Fibroblast of villous mesenchyme (primary cell): ENCODE measurements around the gene PIK3R5. TPM values are rescaled to one million over a fixed set of nuclear protein-coding genes. Genes with fewer than 3 reads are reported as not detected.

Experiments used
- DNase-seq: peaks from one replicate; pipeline ENCODE4 v3.0.0-alpha.2; 2010; ENCODE audit warnings: low read depth
- H3K4me3 ChIP-seq: 2 replicates; pipeline ENCODE4 v1.5.1; 2011; ENCODE audit warnings: low read depth, mild to moderate bottlenecking, low read length
- total RNA-seq: library from RNA; depleted of rRNA; stranded (reverse); fragments of >200 nt; gene quantifications from 2 replicates; pipeline ENCODE4 v1.2.3, GENCODE V29; 2012
- TF ChIP-seq, protein P1 (sequence below): IDR thresholded peaks from 2 replicates; pipeline ENCODE4 v1.5.1; 2012; ENCODE audit warnings: low read depth, mild to moderate bottlenecking, low read length; ENCODE audit not compliant: insufficient read depth

The PIK3R5 gene
- total RNA-seq, 1 donor: not detected

DNA sequence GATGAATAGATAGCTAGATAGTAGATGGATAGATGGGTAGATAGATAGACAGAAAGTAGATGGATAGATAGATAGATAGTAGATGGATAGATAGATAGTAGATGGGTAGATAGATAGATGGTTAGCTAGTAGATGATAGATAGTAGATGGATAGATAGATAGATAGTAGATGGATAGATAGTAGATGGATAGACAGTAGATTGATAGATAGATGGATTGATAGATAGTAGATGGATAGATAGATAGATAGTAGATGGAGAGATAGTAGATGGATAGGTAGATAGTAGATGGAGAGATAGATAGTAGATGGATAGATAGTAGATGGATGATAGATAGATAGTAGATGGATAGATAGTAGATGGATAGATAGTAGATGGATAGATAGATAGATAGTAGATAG lies 40.4 kb downstream of the PIK3R5 start:
- no peak for DNase-seq
- TF ChIP-seq, protein P1, sequence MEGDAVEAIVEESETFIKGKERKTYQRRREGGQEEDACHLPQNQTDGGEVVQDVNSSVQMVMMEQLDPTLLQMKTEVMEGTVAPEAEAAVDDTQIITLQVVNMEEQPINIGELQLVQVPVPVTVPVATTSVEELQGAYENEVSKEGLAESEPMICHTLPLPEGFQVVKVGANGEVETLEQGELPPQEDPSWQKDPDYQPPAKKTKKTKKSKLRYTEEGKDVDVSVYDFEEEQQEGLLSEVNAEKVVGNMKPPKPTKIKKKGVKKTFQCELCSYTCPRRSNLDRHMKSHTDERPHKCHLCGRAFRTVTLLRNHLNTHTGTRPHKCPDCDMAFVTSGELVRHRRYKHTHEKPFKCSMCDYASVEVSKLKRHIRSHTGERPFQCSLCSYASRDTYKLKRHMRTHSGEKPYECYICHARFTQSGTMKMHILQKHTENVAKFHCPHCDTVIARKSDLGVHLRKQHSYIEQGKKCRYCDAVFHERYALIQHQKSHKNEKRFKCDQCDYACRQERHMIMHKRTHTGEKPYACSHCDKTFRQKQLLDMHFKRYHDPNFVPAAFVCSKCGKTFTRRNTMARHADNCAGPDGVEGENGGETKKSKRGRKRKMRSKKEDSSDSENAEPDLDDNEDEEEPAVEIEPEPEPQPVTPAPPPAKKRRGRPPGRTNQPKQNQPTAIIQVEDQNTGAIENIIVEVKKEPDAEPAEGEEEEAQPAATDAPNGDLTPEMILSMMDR: no peak

DNA sequence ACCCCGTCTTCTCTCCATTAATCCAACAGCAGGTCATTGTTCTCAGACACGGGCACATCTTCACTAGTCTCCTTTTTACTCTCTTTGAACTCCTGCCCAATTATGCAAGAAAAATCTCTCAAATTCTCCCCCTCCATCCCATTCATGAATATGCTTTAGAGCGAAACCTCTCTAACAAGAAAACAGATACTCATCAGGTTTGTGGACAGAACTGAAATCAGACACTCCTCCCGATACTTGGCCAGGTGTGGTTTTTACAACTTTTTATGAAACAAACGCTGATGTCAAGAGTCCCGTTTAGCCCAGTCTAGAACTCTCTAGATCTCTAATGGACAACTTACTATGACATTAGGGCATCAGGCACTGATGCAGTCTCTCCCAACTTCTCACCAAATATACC lies 40.9 kb downstream of the PIK3R5 start:
- no peak overlapping the region for H3K4me3 ChIP-seq
- TF ChIP-seq, protein P1: no peak
- no peak for DNase-seq

More for the DNA sequence above, 40.4 kb downstream of the PIK3R5 start:
- H3K4me3 ChIP-seq: no peak overlapping the region

DNA sequence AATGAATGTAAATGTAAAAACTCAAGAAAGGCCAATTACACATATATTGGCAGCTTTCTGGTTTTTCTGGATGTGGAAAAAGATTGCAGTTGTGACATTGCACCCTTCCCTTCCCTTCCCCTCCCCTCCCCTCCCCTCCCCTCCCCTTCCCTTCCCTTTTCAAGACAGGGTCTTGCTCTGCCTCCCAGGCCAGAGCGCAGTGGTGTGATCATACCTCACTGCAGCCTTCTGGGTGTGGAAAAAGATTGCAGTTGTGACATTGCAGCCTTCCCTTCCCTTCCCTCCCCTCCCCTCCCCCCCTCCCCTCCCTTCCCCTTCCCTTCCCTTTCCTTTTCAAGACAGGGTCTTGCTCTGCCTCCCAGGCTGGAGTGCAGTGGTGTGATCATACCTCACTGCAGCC lies 41.7 kb downstream of the PIK3R5 start:
- TF ChIP-seq, protein P1: no peak
- no peak for DNase-seq
- H3K4me3 ChIP-seq: no peak overlapping the region

DNA sequence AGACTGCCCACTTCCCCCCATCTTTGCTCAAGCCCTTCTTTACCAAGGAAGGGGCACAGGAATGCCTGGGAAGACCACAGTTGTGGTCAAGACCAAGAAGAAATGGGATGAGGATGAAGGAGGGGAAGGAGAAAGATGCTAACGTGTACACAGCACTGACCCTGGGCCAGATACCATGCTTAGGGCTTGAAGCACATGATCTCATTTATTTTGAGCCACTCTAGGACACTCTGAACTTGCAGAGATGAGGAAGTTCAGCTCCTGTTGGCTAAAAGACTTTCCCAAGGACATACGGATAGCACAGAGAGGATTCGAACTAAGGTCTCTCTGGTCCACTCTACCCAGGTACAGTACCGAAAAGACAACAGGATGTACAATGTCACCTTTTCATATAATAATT lies 42.6 kb downstream of the PIK3R5 start:
- DNase-seq: no peak
- no peak overlapping the region for H3K4me3 ChIP-seq
- TF ChIP-seq, protein P1: no peak

DNA sequence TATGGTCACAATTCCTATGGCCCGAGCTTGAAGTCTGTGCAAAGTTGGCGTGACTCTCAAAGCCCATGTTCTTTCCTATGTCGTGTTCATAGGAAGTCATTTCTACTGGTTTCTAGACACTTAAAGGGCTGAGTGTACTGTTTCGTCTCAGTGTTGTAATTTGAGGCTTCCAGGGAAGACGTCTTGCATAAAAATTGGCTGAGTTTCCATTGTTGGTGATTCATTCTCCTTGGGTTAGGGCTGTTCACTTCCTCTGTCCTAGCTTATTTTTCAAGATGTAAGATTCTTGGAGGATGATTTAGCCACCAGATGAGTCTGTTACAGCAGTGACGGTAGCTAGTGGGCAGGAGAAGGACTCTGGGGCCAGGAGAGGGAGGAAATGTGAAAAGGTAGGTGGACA lies 43.1 kb downstream of the PIK3R5 start:
- TF ChIP-seq, protein P1: no peak
- DNase-seq: peak; percentile 87
- no peak overlapping the region for H3K4me3 ChIP-seq

DNA sequence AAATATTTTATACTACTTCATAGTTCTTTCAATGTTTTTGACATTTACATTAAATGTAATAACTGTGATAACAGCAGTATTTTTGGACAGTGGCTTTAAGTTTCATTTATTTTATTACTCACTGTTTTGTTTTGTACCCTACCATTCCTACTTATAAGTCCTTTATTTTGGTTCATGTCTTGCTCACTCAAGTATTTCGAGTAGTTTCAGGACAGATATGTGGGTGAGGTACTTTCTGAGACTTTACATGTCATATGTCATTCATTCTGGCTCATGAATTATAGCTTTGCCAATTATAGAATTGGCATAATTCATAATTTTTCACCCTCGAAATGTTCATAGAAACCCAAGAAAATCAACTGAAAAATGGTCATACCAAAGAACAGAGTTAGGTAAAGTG lies 44.4 kb downstream of the PIK3R5 start:
- no peak overlapping the region for H3K4me3 ChIP-seq
- TF ChIP-seq, protein P1: no peak
- no peak for DNase-seq

DNA sequence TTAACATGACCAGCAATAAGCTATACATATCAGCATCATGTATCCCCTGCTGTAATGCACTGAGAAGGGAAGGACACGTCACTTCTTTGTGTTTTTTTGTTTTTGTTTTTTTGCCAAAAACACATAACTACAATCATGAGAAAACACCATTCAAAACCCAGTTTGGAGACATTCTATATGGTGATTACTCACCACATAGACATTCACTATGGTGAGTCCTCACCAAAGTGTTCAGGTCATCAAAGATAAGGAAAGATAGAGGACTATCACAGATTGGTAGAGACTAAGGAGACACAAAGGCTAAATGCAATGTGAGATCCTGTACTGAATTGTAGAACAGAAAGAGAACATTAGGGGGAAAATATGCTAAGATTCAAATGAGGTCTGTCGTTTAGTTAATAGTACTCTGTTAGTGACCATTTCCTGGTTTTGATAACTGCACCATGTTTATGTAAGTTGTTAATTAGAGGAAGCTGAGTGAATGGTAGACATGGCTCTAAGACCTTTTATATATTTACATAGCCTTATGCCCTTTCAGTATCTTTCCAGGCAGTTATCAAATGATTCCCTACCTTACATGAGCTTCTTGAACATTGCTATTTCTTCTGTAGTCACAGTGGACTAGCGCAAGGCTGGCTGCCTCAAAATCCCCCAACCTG lies 46.6 kb downstream of the PIK3R5 start:
- no peak for DNase-seq
- TF ChIP-seq, protein P1: no peak

More for the DNA sequence above, 46.6 kb downstream of the PIK3R5 start:
- H3K4me3 ChIP-seq: no peak overlapping the region
